GM12801 (cell line): ENCODE data around the gene PTTG1IP.

ENCODE experiments used
- TF ChIP-seq, protein P1 (sequence below): IDR thresholded peaks from one replicate; pipeline ENCODE4 v1.5.1; 2011; ENCODE audit warnings: control low read depth; ENCODE audit not compliant: insufficient read length; ENCODE audit errors: extremely low read depth

Gene PTTG1IP

DNA sequence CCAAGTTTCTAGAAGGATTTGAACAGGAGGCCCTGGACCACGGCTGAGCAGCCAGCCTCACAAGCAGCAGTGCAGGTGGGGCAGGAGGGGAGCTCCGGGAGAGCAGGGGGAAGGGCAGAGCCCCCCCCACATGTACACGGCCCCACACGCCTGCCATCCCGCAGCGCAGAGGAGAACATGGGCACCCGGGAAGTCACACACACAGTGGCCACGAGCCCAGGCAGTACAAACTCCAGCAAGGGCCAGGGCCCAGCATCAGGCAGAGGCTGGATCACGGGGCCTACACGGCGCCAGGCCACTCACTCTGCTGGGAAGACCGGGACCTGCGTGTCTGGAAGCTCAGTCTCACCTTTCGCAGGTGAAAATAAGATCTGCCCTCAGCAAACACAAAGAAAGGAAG, 60.9 kb downstream of the PTTG1IP start:
- TF ChIP-seq, protein P1, sequence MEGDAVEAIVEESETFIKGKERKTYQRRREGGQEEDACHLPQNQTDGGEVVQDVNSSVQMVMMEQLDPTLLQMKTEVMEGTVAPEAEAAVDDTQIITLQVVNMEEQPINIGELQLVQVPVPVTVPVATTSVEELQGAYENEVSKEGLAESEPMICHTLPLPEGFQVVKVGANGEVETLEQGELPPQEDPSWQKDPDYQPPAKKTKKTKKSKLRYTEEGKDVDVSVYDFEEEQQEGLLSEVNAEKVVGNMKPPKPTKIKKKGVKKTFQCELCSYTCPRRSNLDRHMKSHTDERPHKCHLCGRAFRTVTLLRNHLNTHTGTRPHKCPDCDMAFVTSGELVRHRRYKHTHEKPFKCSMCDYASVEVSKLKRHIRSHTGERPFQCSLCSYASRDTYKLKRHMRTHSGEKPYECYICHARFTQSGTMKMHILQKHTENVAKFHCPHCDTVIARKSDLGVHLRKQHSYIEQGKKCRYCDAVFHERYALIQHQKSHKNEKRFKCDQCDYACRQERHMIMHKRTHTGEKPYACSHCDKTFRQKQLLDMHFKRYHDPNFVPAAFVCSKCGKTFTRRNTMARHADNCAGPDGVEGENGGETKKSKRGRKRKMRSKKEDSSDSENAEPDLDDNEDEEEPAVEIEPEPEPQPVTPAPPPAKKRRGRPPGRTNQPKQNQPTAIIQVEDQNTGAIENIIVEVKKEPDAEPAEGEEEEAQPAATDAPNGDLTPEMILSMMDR, result no peak

DNA sequence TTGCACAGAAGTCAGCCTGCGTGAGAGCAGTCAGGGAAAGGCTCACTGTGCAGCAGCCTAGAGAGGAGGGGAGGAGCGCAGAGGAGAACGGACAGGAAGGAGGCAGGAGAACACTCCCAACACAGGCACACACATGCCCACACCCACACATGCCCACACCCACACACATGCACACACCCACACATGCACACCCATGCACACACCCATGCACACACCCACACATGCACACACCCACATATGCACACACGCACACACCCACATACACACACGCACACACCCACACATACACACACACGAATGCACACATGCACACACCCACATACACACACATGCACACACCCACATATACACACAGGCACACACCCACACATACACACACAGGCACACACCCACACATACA, 62.7 kb downstream of the PTTG1IP start:
- TF ChIP-seq, protein P1, result no peak

DNA sequence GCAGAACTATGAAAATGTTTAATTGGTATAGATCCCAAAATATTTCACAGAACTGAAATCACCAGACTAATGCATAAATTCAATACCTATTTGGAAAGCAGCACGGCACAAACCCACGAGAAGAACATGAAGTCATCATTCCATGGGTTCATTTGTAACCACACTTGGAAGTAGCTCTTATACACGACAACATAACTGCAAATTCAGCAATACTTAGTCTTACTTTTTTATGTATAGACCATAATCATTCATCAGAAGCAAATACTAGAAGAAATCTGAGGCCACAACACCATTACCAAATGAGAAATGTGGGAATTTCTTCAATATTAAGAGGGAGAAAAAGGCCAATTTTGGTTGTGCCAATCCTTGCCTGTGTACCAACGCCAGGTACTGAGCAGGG, 67.6 kb downstream of the PTTG1IP start:
- TF ChIP-seq, protein P1, result no peak

DNA sequence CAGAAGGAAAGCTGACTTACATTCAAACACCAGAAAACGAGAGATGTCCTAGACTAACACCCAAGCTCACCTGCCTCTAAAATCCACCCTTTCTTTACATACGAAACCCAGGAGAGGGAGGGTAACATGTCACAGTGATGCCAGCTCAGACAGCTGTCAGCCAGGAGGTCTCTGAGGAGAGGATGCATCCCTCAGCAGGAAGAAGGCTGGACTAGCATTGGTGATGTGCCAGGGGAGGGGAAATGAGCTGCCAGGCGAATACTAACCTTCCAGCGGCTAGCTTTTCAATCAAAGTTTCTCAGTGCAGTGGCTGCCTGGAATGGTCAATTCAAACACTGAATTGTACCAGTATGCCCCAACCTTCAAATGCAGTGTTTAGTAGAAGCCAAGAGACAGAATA, 68.3 kb downstream of the PTTG1IP start:
- TF ChIP-seq, protein P1, result no peak

DNA sequence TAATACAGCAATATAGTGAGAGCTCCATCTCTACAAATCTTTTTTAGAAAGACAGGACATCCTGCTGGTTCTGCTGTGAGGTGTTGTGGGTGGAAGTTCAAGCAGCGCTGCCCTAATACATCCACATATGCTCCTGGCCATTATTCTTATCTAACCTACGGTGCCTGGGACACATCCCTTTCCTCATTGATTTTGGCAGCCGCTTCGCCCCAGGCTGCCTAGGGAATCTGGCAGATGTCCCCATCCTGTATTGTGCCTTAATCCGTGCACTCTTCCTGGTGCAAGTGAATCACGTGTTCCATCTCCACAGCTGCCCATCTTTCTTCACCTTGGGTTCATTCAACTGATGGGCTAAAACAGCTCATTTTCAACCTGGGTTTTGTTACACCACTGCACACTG, 68.7 kb downstream of the PTTG1IP start:
- TF ChIP-seq, protein P1, result no peak

DNA sequence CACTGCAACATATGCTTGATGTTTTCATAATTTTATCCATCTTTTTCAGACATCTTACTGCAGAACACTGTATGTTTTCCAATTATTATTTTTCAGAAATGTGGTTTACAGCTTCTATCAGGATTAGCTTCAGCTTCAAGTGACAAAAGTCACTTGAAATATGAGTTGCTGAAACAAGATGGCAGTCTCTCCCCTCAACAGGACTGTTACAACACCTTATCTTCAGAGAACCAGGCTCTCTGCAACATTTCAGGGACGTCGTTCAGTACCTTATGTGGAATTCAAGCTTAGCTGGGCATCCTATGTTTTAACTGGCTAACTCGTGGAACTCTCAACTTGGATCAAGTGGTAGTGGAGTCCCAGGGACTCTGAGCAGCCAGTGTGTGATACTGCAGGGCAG, 69.8 kb downstream of the PTTG1IP start:
- TF ChIP-seq, protein P1, result no peak

DNA sequence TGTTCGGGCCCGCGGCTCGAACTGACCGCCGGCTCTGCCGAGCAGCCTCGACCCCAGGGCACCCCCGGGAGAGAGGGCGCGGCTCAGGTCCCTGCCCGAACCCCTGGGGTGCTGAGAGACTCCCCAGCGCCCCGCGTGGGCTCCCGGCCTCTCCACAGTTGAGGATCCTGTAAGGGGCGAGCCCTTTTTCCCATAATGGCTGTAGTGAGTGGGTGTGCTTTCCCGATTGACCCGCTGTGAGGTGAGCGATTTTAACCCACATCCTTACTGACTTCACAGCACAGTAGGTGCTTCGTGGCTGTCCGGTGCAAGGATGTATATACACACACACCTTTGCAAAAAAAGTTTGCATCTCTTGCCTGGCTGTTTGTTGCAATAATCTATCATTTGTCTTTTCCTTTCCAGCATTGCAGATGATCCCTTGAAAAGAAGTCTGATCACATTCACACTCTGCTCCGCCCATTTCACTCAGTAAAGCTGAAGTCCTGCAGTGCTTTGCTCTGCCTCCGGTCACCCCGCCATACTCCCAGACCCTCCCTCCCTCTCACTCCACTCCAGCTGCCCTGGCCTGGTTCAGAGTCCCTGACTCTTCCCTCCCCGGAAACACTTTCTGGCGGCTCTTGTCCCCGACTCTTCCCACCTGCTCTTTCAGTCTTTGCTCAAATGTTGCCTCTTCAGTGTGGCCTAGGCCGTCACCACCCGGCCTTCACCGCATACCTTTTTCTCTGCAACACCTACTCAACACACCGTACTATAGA, 70.9 kb downstream of the PTTG1IP start:
- TF ChIP-seq, protein P1, result no peak
